IPS DF 6.9 (cell line): ENCODE measurements around the gene SUMO2.
"Not testable (repeated sequence)": the region's sequence is repeated elsewhere in the genome, so short reads cannot be mapped to it uniquely, and the experiment has no call there.

Source experiments
- DNase-seq: peaks from one replicate; pipeline ENCODE4 v3.0.0-alpha.2; 2013; ENCODE audit warnings: low read depth, low spot score
- H3K27ac ChIP-seq: one replicate; pipeline ENCODE4 v1.5.1; 2013; ENCODE audit warnings: low read length, control low read depth
- H3K27me3 ChIP-seq: 2 replicates; pipeline ENCODE4 v1.6.1; 2013; ENCODE audit warnings: mild to moderate bottlenecking, low read length; ENCODE audit not compliant: control insufficient read depth, insufficient read depth
- H3K36me3 ChIP-seq: 2 replicates; pipeline ENCODE4 v1.6.1; 2013; ENCODE audit warnings: low read length; ENCODE audit not compliant: control insufficient read depth, insufficient read depth
- H3K4me1 ChIP-seq: 2 replicates; pipeline ENCODE4 v1.6.1; 2013; ENCODE audit warnings: low read length; ENCODE audit not compliant: control insufficient read depth, insufficient read depth
- H3K4me3 ChIP-seq: 2 replicates; pipeline ENCODE4 v1.5.1; 2013; ENCODE audit warnings: mild to moderate bottlenecking, low read length
- H3K9me3 ChIP-seq: 2 replicates; pipeline ENCODE4 v1.6.1; 2013; ENCODE audit warnings: low read length, inconsistent platforms; ENCODE audit not compliant: control insufficient read depth, insufficient read depth
- WGBS: extraction: QIAGEN DNeasy Blood & Tissue Kit; methylation state at CpG from one replicate; pipeline ENCODE4 v1.1.7; 2013; ENCODE audit warnings: mixed read lengths, missing lambda C conversion rate; ENCODE audit not compliant: insufficient read length, insufficient coverage; 5-methylcytosine and 5-hydroxymethylcytosine counted together

Gene SUMO2

DNA sequence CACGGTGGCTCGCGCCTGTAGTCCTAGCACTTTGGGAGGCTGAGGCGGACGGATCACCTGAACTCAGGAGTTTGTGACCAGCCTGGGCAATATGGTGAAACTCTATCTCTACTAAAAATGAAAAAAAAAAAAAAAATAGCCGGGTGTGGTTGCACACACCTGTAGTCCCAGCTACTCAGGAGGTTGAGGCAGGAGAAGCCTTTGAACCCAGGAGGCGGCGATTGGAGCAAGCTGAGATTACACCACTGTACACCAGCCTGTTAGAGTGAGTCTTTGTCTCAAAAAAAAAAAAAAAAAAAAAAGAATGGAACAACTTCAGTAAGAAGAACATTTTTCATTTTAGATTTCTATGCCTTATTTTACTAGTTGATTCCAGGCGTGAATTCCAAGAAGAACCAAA is 25.4 kb upstream of the SUMO2 start:
- WGBS = no CpG with 5 or more reads among the region's 9 CpGs
- no peak overlapping the region for H3K27ac ChIP-seq

DNA sequence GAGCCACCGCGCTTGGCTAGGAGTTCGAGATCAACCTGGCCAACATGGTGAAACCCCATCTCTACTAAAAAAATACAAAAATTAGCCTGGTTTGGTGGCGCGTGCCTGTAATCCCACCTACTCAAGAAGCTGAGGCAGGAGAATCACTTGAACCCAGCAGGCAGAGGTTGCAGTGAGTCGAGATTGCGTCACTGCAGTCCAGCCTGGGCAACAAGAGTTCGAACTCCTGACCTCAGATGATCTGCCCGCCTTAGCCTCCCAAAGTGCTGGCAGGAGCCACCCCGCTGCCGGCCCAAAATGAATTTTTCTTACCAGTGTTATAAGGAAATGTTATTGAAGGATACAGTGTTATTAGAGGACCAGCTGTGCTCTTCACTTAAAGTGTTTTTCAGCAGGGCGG is 25.0 kb upstream of the SUMO2 start:
- Histone ChIP-seq H3K4me1 (no peaks in the 10 kb centered on the region), H3K27ac (no peak overlapping the region), H3K4me3 (no peak overlapping the region), H3K9me3 (no peaks in the 10 kb centered on the region), H3K36me3 (peaks cover 10% of the 10 kb centered on the region; the same call in 1 of the 2 replicates), H3K27me3 (no peaks in the 10 kb centered on the region)
- DNase-seq = no peak
- no CpG with 5 or more reads among the region's 12 CpGs for WGBS

More for the DNA sequence above, 25.4 kb upstream of the SUMO2 start:
- no peaks in the 10 kb centered on the region for H3K4me1 ChIP-seq
- H3K36me3 ChIP-seq = peaks cover 13% of the 10 kb centered on the region; the same call in 1 of the 2 replicates
- no peaks in the 10 kb centered on the region for H3K27me3 ChIP-seq
- no peak overlapping the region for H3K4me3 ChIP-seq
- H3K9me3 ChIP-seq = no peaks in the 10 kb centered on the region
- no peak for DNase-seq

- not testable (repeated sequence) for H3K9me3 ChIP-seq, H3K4me3 ChIP-seq, H3K4me1 ChIP-seq, H3K27me3 ChIP-seq, H3K27ac ChIP-seq, DNase-seq
- WGBS = no CpG with 5 or more reads among the region's 8 CpGs
- peaks cover 10% of the 10 kb centered on the region; the same call in 1 of the 2 replicates for H3K36me3 ChIP-seq
These were observed 24.3 kb upstream of the SUMO2 start for GRCh38 chr17:75207050-75207407.

DNA sequence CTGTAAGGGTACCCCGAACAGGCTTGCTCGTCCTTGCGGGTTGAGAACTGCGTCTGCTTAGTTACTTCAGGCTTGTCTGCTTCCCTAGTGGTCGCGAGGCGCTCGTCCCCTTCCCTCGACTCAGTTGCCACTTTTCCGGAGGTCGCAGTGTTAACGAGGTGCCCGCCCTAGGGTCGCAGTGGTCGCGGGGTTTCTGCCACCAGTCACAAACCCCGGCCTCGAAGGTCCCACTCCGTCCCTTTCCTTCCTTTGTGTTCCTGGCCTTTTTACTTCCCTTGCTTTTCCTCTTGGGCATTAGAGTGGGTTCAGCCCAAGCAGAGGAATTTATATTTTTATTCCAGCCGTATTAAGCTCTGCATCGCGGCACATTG is 23.0 kb upstream of the SUMO2 start:
- no CpG with 5 or more reads among the region's 22 CpGs for WGBS
- Histone ChIP-seq H3K27ac (no peak overlapping the region), H3K4me3 (peak overlapping the region; percentile 88), H3K27me3 (no peaks in the 10 kb centered on the region), H3K4me1 (no peaks in the 10 kb centered on the region), H3K9me3 (no peaks in the 10 kb centered on the region), H3K36me3 (peaks cover 7% of the 10 kb centered on the region; the same call in 1 of the 2 replicates)
- DNase-seq = no peak

- H3K9me3 ChIP-seq = no peaks in the 10 kb centered on the region
- no peak within 1 kb of the TSS for H3K27ac ChIP-seq
- H3K36me3 ChIP-seq = peaks cover 2% of the 10 kb centered on the region; the same call in 1 of the 2 replicates
- H3K4me3 ChIP-seq = peak within 1 kb of the TSS; percentile 88
- DNase-seq = peak; percentile 78
- WGBS = no CpG with 5 or more reads among the region's 57 CpGs
- no peaks in the 10 kb centered on the region for H3K4me1 ChIP-seq
- H3K27me3 ChIP-seq = no peaks in the 10 kb centered on the region
These were observed 22.5 kb upstream of the SUMO2 start, which contains the start of gene NUP85 for GRCh38 chr17:75205037-75205792. Gene NUP85, plus strand, starts transcription at chr17:75205679. Its CDS starts 83 bp downstream, at chr17:75205762.

GRCh38 chr17:75199886-75200618 is 17.3 kb upstream of the SUMO2 start:
- H3K9me3 ChIP-seq = no peaks in the 10 kb centered on the region
- no peak for DNase-seq
- H3K4me3 ChIP-seq = no peak overlapping the region
- WGBS = no CpG with 5 or more reads among the region's 6 CpGs
- H3K27ac ChIP-seq = no peak overlapping the region
- no peaks in the 10 kb centered on the region for H3K27me3 ChIP-seq
- no peaks in the 10 kb centered on the region for H3K4me1 ChIP-seq
- no peaks in the 10 kb centered on the region for H3K36me3 ChIP-seq

GRCh38 chr17:75194879-75195278 is 12.1 kb upstream of the SUMO2 start:
- Histone ChIP-seq H3K4me1 (no peaks in the 10 kb centered on the region), H3K4me3 (no peak overlapping the region), H3K27me3 (no peaks in the 10 kb centered on the region), H3K36me3 (no peaks in the 10 kb centered on the region), H3K9me3 (no peaks in the 10 kb centered on the region), H3K27ac (no peak overlapping the region)
- no CpG with 5 or more reads among the region's 5 CpGs for WGBS
- DNase-seq = no peak

DNA sequence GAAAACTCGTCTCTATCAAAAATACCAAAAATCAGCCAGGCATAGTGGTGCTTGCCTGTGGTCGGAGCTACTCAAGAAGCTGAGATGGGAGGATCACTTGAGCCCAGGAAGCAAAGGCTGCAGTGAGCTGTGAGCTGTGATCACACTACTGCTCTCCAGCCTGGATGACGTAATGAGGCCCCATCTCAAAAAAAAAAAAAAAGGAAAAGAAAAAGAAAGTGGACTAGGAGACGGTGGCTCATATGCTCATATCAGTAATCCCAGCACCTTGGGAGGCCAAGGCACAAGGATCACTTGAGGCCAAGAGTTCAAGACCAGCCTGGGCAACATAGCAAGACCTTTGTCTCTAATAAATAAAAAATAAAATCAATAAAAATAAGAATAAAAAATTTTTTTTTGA is 8.8 kb upstream of the SUMO2 start:
- Histone ChIP-seq H3K27ac (no peak overlapping the region), H3K27me3 (no peaks in the 10 kb centered on the region), H3K9me3 (no peaks in the 10 kb centered on the region), H3K4me3 (no peak overlapping the region), H3K36me3 (no peaks in the 10 kb centered on the region), H3K4me1 (no peaks in the 10 kb centered on the region)
- DNase-seq = no peak
- no CpG with 5 or more reads among the region's 4 CpGs for WGBS

DNA sequence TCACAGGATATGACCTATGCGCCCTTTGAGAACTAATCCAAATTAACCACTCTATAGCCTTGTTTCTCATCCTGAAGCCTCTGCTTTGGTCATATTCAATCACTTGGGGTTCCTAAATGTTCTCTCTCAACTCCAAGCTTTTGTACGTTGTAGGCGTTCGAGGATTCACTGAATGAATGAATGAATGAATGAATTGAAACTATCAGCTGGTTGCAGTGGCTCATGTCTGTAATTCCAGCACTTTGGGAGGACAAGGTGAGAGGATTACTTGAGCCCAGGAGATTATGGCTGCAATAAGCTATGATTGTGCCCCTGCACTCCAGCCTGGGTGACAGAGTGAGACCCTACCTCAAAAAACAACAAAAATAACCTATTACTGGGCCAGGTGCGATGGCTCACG is 5.9 kb upstream of the SUMO2 start:
- no peak for DNase-seq
- H3K27me3 ChIP-seq = no peaks in the 10 kb centered on the region
- no peak overlapping the region for H3K27ac ChIP-seq
- H3K9me3 ChIP-seq = no peaks in the 10 kb centered on the region
- no CpG with 5 or more reads among the region's 6 CpGs for WGBS
- H3K4me1 ChIP-seq = no peaks in the 10 kb centered on the region
- H3K36me3 ChIP-seq = no peaks in the 10 kb centered on the region
- no peak overlapping the region for H3K4me3 ChIP-seq

DNA sequence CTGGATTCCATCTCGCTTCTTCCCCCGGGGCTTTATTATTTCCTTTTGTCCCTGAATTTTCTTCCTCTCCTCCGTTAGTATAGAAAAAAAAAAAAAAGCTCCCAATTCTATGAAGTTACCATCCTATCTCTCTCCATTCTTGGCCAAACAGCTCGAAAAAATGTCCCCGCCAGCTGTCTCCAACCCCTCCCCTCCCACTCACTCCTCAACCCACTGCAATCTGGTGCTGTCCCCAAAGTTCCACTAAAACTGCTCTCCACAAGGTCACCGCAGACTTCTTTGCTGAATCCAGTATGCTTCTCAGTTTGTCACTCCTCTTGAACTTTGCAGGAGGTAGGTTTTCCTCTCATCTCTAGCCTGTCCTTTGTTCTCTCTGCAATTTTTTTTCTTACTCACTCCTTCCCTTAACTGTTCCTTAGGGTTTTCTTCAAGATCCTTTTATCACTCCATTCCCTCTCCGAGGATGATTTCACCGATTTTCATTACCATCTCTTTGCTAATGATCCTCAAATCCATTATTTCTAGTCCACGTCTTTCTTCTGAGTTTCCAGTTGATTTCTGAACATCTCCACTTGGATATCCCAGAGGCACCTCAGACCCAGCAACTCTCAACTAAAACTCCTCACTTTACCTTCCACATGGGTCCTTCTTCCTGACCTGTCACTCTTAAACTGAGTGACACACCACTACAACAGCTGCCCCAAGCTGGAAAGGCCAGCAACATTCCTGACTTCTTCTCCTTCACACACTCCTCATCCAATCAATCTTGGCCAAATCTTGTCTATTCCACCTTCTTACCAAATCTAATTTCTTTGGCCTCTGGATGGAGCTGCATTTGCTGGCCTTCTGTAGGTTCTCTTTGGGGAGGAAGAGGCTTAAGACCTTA is 1.5 kb upstream of the SUMO2 start:
- no CpG with 5 or more reads among the region's 9 CpGs for WGBS
- H3K36me3 ChIP-seq = peaks cover 3% of the 10 kb centered on the region
- no peak overlapping the region for H3K27ac ChIP-seq
- no peaks in the 10 kb centered on the region for H3K27me3 ChIP-seq
- H3K4me1 ChIP-seq = no peaks in the 10 kb centered on the region
- DNase-seq = no peak
- H3K9me3 ChIP-seq = no peaks in the 10 kb centered on the region
- H3K4me3 ChIP-seq = no peak overlapping the region
